Measurements from ENCODE around the gene MAP2.

- TF ChIP-seq EZH2 (IDR thresholded peaks at IDR 0.05) (no peak), CTCF (IDR thresholded peaks at IDR 0.05 in 2 of 3, conservative IDR thresholded peaks at IDR 0.05 in 1 of 3; ENCODE audit: borderline replicate concordance in 1 of 3, insufficient read depth in 1 of 3, low read depth in 2 of 3, low read length in 2 of 3) (no peak)
Measured at GRCh38 chr2:209470466-209470865, 46.6 kb downstream of the MAP2 start.
